Esophagus muscularis mucosa (tissue), 4 donors: ENCODE measurements around the gene VPS52. TPM values are rescaled to one million over a fixed set of nuclear protein-coding genes. Genes with fewer than 3 reads are reported as not detected.

Experiments
- DNase-seq: peaks from one replicate; pipeline ENCODE4 v3.0.0-alpha.2; 2017; ENCODE audit errors: extremely low spot score
- H3K27ac ChIP-seq, 4 donors: fragments of 200-600 bp; sonication (generic); replicated peaks in 1 of 4; 1 replicate in 3 of 4; 2 replicates in 1 of 4; pipeline ENCODE4 v1.5.1; 2016 to 2019; ENCODE audit warnings: mild to moderate bottlenecking in 1 of 4
- H3K27me3 ChIP-seq, 4 donors: fragments of 200-600 bp; sonication (generic); one replicate each; pipeline versions ENCODE4 v1.5.1 to v1.6.0; 2016 to 2019
- H3K36me3 ChIP-seq, 4 donors: fragments of 200-600 bp; sonication (generic); one replicate each; pipeline ENCODE4 v1.5.1; 2016 to 2019
- H3K4me1 ChIP-seq, 4 donors: fragments of 200-600 bp; sonication (generic); one replicate each; pipeline ENCODE4 v1.5.1; 2016 to 2019
- H3K4me3 ChIP-seq, 4 donors: fragments of 200-600 bp; sonication (generic); 1 replicate in 2 of 4; 2 replicates in 2 of 4; pipeline ENCODE4 v1.5.1; 2016 to 2019; ENCODE audit warnings: mild to moderate bottlenecking in 4 of 4, moderate library complexity in 1 of 4
- H3K9me3 ChIP-seq, 4 donors: fragments of 200-600 bp; sonication (generic); 1 replicate in 3 of 4; 2 replicates in 1 of 4; pipeline ENCODE4 v1.5.1; 2016 to 2019
- CTCF ChIP-seq, 3 experiments: fragments of 200-600 bp in 2 of 3; fragments of 450-650 bp in 1 of 3; sonication (generic) in 2 of 3; IDR thresholded peaks; one replicate each; pipeline ENCODE4 v1.5.1; 2017 to 2019; ENCODE audit warnings: antibody characterized with exemption in 3 of 3, mild to moderate bottlenecking in 2 of 3, moderate library complexity in 1 of 3
- EP300 ChIP-seq: sonication (generic); formaldehyde crosslinking; IDR thresholded peaks from one replicate; pipeline ENCODE4 v1.6.1; 2017; ENCODE audit warnings: antibody characterized with exemption
- POLR2A ChIP-seq: fragments of 450-650 bp; IDR thresholded peaks from one replicate; pipeline ENCODE4 v1.6.1; 2017; ENCODE audit warnings: antibody characterized with exemption, moderate library complexity, mild to moderate bottlenecking, low read depth
- POLR2AphosphoS5 ChIP-seq, 2 donors: sonication (generic); formaldehyde crosslinking; IDR thresholded peaks; one replicate each; pipeline ENCODE4 v1.6.1; 2017; ENCODE audit warnings: antibody characterized with exemption in 2 of 2
- WGBS: methylation state at CpG from one replicate; pipeline ENCODE4 v1.1.5; 2018; 5-methylcytosine and 5-hydroxymethylcytosine counted together
- intact Hi-C: fragments of 100-400 bp; cut with DNase I; formaldehyde crosslinking; loops from one replicate; pipeline ENCODE4 v1.15.1; 2023
- total RNA-seq, 4 donors: library from RNA; depleted of rRNA; stranded (reverse); fragments of >200 nt; gene quantifications; one replicate each; pipeline versions ENCODE4 v1.1.0 to v1.2.1, GENCODE V29; 2016

The VPS52 gene
- total RNA-seq, 4 donors from 2014 or later, result 22.5 to 34.9 (median 31.8) TPM

GRCh38 chr6:33259032-33259431, 12.6 kb downstream of the VPS52 start:
- no peaks in the 10 kb centered on the region for H3K9me3 ChIP-seq
- peaks cover 19 to 74% (median 48%) of the 10 kb centered on the region in 4 donors for H3K36me3 ChIP-seq
- intact Hi-C loops, result no loop called here
- no peaks in the 10 kb centered on the region for H3K4me1 ChIP-seq
- no peaks in the 10 kb centered on the region for H3K27me3 ChIP-seq
- no peak for DNase-seq
- WGBS, result 94% methylated on average over 5 of the region's 5 CpGs
- H3K27ac ChIP-seq, result no peak overlapping the region
- TF ChIP-seq CTCF (IDR thresholded peaks at IDR 0.05), result no peak
- no peak for TF ChIP-seq POLR2AphosphoS5 (IDR thresholded peaks at IDR 0.05)
- no peak for TF ChIP-seq EP300
- no peak for TF ChIP-seq POLR2A
- no peak overlapping the region for H3K4me3 ChIP-seq

DNA sequence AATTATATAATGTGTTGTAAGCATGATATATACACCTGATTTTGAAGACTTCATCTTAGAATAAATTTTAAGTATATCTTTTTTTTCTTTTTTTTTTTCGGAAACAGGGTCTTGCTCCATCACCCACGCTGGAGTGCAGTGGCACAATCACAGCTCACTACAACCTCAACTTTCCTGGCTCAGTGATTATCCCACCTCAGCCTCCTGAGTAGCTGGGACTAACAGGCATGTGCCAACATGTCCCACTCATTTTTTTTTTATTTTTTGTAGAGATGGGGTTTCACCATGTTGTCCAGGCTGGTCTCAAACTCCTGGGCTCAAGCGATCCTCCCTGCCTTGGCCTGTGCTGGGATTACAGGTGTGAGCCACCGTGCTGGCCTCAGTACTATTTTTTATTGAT, 17.1 kb downstream of the VPS52 start:
- Histone ChIP-seq H3K36me3 (peaks cover 9 to 51% (median 28%) of the 10 kb centered on the region in 4 donors), H3K27ac (no peak overlapping the region), H3K4me3 (no peak overlapping the region), H3K4me1 (peaks cover 12 to 20% (median 15%) of the 10 kb centered on the region in 4 donors), H3K9me3 (no peaks in the 10 kb centered on the region), H3K27me3 (no peaks in the 10 kb centered on the region)
- DNase-seq, result no peak
- 90% methylated on average over 4 of the region's 4 CpGs for WGBS
- intact Hi-C loops, result no loop called here
- TF ChIP-seq POLR2A (no peak), CTCF (IDR thresholded peaks at IDR 0.05) (no peak), EP300 (no peak)

DNA sequence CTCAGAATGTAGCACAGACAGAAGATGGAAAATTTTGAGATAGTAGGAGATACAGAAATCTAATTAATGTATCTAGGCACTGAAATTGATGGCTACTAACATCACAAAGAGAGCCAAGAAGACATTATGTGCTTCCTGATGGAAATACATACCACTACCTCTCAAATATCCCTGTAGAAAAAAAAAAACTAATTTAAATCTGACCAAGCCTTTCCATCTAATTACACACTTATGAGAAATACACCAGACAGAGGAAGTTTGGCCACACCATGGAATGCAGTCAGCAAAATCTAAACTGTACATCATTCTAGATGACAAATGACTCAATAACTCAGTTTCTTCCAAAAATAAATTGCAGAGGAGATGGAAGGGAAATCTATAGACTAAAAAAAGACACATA, 18.9 kb downstream of the VPS52 start:
- H3K27me3 ChIP-seq, result no peaks in the 10 kb centered on the region
- no peak for TF ChIP-seq POLR2AphosphoS5 (IDR thresholded peaks at IDR 0.05)
- no peak overlapping the region for H3K27ac ChIP-seq
- no peak for DNase-seq
- peaks cover 23 to 34% (median 29%) of the 10 kb centered on the region in 4 donors for H3K4me1 ChIP-seq
- H3K9me3 ChIP-seq, result no peaks in the 10 kb centered on the region
- no peak overlapping the region for H3K4me3 ChIP-seq
- H3K36me3 ChIP-seq, result peaks cover 0 to 34% (median 21%) of the 10 kb centered on the region in 4 donors
- intact Hi-C loops, result no loop called here

- Histone ChIP-seq H3K9me3 (no peaks in the 10 kb centered on the region), H3K27ac (no peak overlapping the region), H3K4me1 (peaks cover 24 to 36% (median 31%) of the 10 kb centered on the region in 4 donors), H3K36me3 (peaks cover 0 to 25% (median 19%) of the 10 kb centered on the region in 4 donors), H3K4me3 (no peak overlapping the region), H3K27me3 (no peaks in the 10 kb centered on the region)
- WGBS, result 76% methylated on average over 6 of the region's 6 CpGs
- no peak for TF ChIP-seq EP300
- no peak for TF ChIP-seq CTCF (IDR thresholded peaks at IDR 0.05)
- no peak for TF ChIP-seq POLR2A
- no peak for TF ChIP-seq POLR2AphosphoS5 (IDR thresholded peaks at IDR 0.05)
- intact Hi-C loops, result no loop called here
- no peak for DNase-seq
Observed at GRCh38 chr6:33251395-33252012, 20.2 kb downstream of the VPS52 start.

DNA sequence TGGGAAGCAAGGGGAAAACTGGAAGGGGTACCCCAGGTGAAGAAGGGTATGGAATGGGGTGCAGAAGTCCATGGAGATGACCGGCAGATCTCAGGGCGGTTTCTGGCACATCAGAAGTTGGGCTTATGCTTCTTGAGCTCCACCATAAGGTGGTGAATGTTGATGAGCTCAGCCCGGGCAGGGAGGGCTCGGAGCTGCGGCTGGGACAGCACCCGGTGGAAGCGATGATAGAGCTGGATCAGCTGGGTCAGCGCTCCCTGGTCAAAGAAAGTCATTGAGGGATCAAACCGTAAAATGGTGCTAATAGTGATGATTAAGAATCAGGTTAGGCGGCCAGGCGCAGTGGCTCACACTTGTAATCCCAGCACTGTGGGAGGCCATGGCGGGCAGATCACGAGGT, 20.9 kb downstream of the VPS52 start:
- DNase-seq, result no peak
- Histone ChIP-seq H3K27me3 (peaks cover 0 to 1% (median 0%) of the 10 kb centered on the region in 4 donors), H3K9me3 (no peaks in the 10 kb centered on the region), H3K36me3 (peaks cover 0 to 25% (median 19%) of the 10 kb centered on the region in 4 donors), H3K4me3 (no peak overlapping the region), H3K27ac (peak overlapping the region in 2 of 4 donors; percentile 95 to 98), H3K4me1 (peaks cover 24 to 36% (median 31%) of the 10 kb centered on the region in 4 donors)
- TF ChIP-seq CTCF (IDR thresholded peaks at IDR 0.05), result no peak
- TF ChIP-seq EP300, result no peak
- TF ChIP-seq POLR2AphosphoS5 (IDR thresholded peaks at IDR 0.05), result no peak
- TF ChIP-seq POLR2A, result no peak
- 94% methylated on average over 13 of the region's 13 CpGs for WGBS
- intact Hi-C loops, result no loop called here
